MG63 (cell line): ENCODE data around the gene ZNF212. TPM values are rescaled to one million over a fixed set of nuclear protein-coding genes. Genes with fewer than 3 reads are reported as not detected.

Experiments used
- DNase-seq: peaks from one replicate; pipeline ENCODE4 v3.0.0-alpha.2; 2020
- H3K27me3 ChIP-seq: fragments of 250-450 bp; sonication (Bioruptor Pico); 2 replicates; pipeline ENCODE4 v1.5.1; 2020; ENCODE audit warnings: mild to moderate bottlenecking, moderate library complexity
- H3K36me3 ChIP-seq: fragments of 250-450 bp; sonication (Bioruptor Pico); 2 replicates; pipeline ENCODE4 v1.5.1; 2020; ENCODE audit warnings: mild to moderate bottlenecking, moderate library complexity
- H3K4me3 ChIP-seq: fragments of 250-450 bp; sonication (Bioruptor Pico); 2 replicates; pipeline ENCODE4 v1.5.1; 2020; ENCODE audit warnings: mild to moderate bottlenecking, moderate library complexity
- H3K9me3 ChIP-seq: fragments of 250-450 bp; sonication (Bioruptor Pico); 2 replicates; pipeline ENCODE4 v1.5.1; 2020; ENCODE audit warnings: mild to moderate bottlenecking, moderate library complexity
- total RNA-seq: library from RNA; depleted of rRNA; stranded (reverse); fragments of >200 nt; shearing (Covaris generic); gene quantifications from 2 replicates; pipeline ENCODE4 v1.2.3, GENCODE V29; 2014; ENCODE audit warnings: low replicate concordance; rRNA removed

The ZNF212 gene
- 4.3 and 8.0 TPM in 2 replicates for total RNA-seq

DNA sequence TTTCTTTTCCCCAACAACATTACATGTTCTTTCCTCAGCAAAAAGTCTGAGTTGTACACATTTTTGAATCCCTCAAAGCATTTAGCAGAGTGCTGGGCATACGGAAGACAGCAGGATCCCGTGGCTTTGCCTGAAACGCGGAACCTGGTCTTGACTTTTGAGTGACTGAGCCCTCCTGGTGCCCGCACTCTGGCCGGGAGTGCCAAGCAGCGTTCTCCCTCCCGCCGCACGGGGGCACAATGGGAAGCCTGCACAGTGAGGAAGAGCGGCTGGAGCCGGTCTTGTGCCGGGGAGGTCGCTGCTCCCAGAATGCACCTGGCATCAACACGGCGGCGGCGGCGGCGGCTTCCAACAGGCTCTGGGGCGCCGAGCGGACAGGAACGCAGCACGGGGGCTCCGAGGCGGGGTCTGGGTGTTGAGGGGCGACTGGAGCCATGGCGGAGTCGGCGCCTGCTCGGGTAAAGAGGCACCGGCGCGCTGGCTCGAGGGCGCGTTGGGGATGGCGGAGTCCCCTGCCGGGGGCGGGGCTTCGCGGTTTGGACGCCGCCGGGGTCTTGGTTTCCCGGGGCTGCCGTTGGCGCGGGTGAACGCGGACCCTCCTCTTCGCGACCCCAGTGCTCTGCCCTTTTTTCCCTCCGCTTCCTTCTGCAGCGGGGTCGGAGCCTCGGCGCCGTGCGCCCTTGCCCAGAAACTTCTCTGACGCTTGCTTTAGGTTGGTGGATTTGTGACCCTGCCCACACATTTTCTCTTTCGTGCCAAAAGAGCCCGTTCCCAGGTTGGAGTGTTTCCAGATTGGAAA lies at the start of gene ZNF212:
ZNF212 (plus strand) TSS at position 307 of the 799 bp plus-strand sequence; CDS start at position 435, 128 bp downstream.
- Histone ChIP-seq H3K9me3 (peaks cover 4% of the 10 kb centered on the region), H3K27me3 (no peaks in the 10 kb centered on the region), H3K4me3 (peak within 1 kb of the TSS; percentile 88), H3K36me3 (peaks cover 5% of the 10 kb centered on the region)
- DNase-seq, result peak; percentile 89

DNA sequence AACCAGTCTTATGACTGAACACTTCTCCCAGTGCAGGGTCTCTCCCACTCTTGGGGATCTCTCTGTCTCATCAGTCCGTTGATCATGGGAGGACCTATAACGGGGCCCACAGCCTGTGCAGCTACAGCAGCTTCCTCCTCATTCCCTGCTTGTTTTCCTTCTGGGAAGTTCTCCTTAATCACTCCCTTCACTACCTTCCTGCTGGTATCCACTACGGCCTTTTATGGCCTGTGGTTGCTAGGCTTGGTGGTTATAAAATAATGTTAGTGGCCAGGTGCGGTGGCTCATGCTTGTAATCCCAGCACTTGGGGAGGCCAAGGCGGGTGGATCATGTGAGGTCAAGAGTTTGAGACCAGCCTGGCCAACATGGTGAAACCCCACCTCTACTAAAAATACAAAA lies 47.6 kb upstream of the ZNF212 start:
- DNase-seq, result no peak
- H3K4me3 ChIP-seq, result no peak overlapping the region
- no peaks in the 10 kb centered on the region for H3K27me3 ChIP-seq
- no peaks in the 10 kb centered on the region for H3K9me3 ChIP-seq
- no peaks in the 10 kb centered on the region; the same call in 1 of the 2 replicates for H3K36me3 ChIP-seq

DNA sequence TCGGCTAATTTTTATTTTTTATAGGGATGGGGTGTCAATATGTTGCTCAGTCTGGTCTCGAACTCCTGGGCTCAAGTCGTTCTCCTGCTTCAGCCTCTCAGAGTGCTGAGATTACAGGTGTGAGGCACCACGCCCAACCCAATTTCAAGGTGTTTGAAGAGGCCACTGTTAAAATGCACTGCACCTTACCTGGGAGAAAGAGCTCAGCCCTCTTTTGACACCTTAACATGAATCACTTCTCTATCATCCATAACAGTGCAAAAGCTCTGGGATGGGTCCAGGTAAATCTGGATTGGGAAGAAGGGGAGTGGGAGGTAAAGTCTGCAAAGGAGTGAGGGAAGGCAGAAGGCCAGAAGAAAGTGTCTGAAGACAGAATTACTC lies 44.7 kb upstream of the ZNF212 start:
- Histone ChIP-seq H3K36me3 (peaks cover 11% of the 10 kb centered on the region), H3K4me3 (peak overlapping the region; percentile 75), H3K9me3 (no peaks in the 10 kb centered on the region), H3K27me3 (no peaks in the 10 kb centered on the region)
- no peak for DNase-seq

DNA sequence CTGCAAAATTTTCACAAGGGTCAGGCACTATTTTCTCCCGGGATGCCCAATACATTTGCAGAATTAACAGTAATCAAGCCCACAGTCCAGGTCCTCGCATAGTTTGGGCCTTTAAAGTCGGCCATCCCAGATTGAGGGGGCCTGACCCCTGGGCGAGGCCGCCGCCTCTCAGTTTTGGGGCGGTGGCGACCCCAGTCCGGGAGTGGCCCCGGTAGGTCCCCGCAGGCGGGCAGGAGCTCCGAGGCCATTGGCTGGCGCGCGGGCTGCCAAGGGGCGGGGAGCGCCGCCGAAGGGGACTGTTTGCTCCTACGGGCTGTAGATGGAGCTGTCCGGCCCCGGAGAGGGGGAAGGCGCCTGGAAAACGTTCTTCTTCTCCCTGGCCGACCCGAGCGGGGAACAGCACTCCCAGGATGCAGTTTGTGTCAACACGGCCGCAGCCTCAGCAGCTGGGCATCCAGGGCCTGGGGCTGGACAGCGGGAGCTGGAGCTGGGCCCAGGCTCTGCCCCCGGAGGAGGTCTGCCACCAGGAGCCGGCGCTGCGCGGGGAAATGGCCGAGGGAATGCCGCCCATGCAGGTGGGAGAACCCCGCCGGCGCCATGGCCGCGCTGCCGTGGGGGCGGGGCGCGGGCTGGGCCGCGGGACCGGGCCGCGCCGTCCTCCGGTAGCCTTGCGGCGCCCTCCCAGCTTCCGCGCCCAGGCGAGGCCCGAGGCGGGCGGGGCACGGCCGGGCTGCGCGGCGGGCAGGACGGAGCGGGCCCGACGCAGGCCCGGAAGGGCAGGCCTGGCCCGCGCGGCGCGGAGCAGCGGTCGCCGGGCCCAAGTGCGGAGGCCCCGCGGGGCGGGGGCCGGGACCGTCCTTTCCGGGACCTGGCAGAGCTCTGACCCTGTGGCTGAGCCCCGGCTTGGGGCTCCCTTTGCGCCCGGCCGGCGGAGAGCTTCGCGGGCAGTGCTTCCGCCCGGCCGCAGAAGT lies 44.0 kb upstream of the ZNF212 start, which contains the start of gene ZNF282:
ZNF282 (plus strand) TSS at position 367 of the 971 bp plus-strand sequence; CDS start at position 411, 44 bp downstream.
- peak; percentile 91 for DNase-seq
- Histone ChIP-seq H3K9me3 (no peaks in the 10 kb centered on the region), H3K36me3 (peaks cover 18% of the 10 kb centered on the region), H3K27me3 (no peaks in the 10 kb centered on the region), H3K4me3 (peak within 1 kb of the TSS; percentile 75)

DNA sequence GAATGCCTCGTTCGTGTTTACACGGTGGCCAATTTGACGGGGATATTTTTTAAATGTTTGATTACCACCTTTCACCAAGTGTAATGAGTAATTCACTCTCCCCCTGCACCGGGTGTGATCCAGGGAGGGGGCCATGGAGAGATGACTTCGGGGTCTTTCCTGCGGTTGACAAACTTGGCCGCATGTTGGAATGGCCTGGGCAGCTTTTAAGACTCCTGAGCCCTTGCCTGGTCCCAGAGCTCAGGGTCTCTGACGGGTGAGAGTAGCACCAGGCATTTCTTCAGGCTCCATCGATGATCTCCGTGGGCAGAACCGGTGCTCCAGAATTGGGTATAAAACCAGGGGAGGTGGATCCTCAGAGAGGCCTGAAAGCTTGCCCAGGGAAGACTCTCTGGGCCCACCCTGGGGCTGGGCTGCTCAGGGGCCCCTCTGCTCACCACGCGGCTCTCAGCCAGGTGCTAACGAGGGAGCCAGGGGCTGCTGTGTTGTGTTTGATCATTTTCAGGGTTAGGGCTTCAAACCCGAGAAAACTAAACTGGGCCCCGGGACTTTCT lies 43.2 kb upstream of the ZNF212 start:
- Histone ChIP-seq H3K27me3 (no peaks in the 10 kb centered on the region), H3K36me3 (peaks cover 25% of the 10 kb centered on the region), H3K9me3 (no peaks in the 10 kb centered on the region), H3K4me3 (peak overlapping the region; percentile 62)
- peak; percentile 2 for DNase-seq

DNA sequence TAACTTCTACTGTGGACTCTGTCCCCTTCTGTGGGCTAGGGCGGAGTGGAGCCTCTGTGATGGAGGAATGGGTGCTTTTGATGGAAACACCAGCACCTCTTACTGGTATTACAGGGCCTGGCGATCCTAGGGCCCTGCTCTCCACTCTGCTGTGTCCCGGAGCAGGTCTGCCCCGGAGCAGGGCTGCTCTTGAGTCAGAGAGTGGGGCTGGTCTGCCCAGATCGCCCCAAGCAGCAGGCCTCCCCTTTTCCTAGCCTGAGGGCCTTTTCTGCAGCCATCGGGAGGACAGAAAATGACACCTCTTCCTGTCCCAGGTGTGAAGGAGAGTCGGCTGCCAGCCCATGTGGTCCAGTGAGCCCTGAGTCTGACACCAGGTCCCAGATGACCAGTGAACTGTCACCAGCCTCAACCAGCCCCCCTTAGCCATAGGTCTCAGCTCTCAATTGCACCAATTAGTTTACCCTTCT lies 42.7 kb upstream of the ZNF212 start:
- DNase-seq, result peak; percentile 11
- peaks cover 28% of the 10 kb centered on the region for H3K36me3 ChIP-seq
- H3K9me3 ChIP-seq, result no peaks in the 10 kb centered on the region
- no peaks in the 10 kb centered on the region for H3K27me3 ChIP-seq
- H3K4me3 ChIP-seq, result peak overlapping the region; percentile 62

DNA sequence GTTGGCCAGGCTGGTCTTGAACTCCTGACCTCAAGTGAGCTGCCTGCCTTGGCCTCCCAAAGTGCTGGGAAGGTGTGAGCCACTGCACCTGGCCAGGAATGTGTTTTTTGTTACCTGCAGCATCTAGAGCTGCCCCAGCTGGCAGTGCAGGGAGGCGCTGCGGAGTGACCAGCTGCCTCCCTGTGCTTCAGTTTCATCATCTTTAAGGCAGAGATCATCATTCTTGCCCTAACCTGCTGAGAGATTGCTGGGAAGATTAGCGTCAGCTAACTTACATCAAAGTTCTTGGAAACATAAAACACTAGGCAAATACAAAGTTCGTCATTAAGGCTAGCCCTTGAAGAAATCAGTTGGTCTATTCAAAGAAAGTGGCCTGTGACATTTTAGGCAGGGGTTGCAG lies 41.8 kb upstream of the ZNF212 start:
- Histone ChIP-seq H3K36me3 (peaks cover 32% of the 10 kb centered on the region), H3K9me3 (no peaks in the 10 kb centered on the region), H3K27me3 (no peaks in the 10 kb centered on the region), H3K4me3 (no peak overlapping the region)
- DNase-seq, result no peak

DNA sequence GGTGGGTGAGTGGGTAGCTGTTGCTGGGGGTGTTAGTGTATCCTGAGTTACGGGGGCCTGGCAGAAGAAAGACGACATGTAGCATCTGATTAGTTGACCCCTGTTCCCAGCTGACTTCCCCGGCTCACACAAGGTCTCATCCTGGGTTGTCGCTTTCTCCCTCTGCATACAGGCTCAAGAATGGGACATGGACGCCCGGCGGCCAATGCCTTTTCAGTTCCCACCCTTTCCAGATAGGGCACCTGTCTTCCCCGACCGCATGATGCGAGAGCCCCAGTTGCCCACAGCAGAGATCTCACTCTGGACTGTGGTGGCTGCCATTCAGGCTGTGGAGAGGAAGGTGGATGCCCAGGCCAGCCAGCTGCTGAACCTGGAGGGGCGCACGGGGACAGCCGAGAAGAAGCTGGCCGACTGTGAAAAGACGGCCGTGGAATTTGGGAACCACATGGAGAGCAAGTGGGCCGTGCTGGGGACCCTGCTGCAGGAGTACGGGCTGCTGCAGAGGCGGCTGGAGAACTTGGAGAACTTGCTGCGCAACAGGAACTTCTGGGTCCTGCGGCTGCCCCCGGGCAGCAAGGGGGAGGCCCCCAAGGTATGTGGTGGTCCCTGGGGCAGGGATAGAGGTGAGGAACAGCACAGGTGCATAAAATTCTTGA lies 41.2 kb upstream of the ZNF212 start:
- H3K36me3 ChIP-seq, result peaks cover 36% of the 10 kb centered on the region
- DNase-seq, result no peak
- no peaks in the 10 kb centered on the region for H3K9me3 ChIP-seq
- H3K27me3 ChIP-seq, result no peaks in the 10 kb centered on the region
- no peak overlapping the region for H3K4me3 ChIP-seq

DNA sequence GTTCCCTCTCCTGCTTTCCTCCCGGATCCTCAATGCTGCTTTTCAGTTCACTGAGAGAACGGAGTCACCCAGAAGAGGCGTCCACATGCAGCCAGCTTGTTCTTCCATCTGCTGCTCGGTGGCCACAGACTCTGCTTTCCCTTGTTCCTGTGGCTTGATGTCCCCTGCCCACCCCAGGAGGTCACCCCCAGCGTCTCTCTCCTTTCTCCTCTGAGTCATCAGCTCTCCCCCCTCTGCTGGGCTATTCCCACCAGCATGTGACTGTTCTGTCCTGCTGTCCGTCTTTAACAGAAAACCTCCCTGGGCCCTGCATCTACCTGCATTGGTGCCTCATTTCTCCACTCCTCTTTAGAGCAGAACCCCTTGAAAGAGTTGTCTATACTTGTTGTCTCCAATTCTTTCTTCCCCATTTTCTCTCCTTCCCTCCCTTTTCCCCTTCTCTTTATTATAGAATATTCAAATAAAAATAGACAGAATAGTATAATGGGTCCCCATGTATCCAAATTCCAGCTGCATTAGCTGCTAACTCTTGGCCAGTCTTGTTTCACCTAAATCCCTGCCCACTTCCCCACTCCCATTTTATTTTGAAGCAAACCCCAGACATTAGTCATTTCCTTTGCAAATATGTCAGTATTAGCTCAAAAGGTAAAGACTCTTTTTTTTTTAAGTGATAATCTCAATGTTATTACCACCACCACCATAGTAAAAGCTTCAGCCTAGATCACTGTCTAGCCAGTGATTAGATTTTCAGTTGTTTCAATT lies 40.0 kb upstream of the ZNF212 start:
- Histone ChIP-seq H3K36me3 (peaks cover 42% of the 10 kb centered on the region), H3K4me3 (no peak overlapping the region), H3K27me3 (no peaks in the 10 kb centered on the region), H3K9me3 (no peaks in the 10 kb centered on the region)
- DNase-seq, result no peak

DNA sequence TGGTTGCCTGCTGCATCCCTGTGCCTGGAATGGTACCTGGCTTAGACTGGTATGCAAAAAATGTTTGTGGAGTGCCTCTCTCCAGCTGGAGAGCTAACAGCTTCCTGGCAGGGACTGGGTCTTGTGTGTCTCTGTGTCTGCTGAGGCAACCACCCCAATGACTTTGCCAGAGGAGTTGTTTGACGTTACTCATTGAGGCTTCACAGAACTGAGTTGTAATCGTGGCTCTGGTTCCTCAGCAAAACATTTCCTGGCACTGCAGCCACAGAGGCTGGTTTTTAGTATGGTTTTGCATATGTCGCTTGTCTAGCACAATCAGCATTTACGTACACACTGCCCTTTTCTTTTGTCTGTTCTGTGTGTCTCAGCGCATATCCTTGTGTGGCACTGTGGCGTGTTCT lies 36.6 kb upstream of the ZNF212 start:
- Histone ChIP-seq H3K36me3 (peaks cover 47% of the 10 kb centered on the region), H3K4me3 (no peak overlapping the region), H3K9me3 (no peaks in the 10 kb centered on the region), H3K27me3 (no peaks in the 10 kb centered on the region)
- peak; percentile 31 for DNase-seq

DNA sequence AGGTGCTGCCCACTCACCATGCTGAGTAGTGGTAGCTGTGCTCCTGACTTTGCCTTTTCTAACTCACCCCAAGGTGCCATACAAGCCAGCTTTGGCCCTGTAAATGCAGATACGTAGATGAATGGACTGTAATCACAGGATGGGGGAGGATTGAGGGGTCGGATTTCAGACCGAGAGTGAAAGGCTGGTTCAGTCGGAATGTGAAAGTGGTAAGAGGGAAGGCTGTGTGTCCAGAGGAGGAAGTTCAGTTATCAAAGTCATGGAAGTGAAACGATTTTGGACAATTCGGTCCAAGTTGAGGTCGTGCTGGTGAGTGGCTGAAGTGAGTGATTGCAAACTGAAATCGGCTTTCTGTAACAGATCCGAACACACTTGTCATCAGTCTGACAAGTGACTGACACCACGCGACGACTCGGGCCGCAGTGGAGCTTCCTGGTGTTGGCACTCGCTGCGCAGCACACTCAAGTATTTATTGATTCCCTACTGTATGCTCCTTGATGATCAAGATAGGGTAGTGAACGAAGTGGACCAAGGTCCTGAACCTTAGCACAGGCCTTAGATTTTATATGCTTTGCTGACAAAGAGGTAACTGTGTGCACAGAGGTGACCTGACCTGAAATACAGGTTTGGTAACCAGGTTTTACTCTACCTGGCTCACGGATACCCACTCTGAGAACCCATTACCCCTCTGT lies 33.6 kb upstream of the ZNF212 start:
- Histone ChIP-seq H3K4me3 (no peak overlapping the region), H3K36me3 (peaks cover 42% of the 10 kb centered on the region), H3K9me3 (no peaks in the 10 kb centered on the region), H3K27me3 (no peaks in the 10 kb centered on the region)
- no peak for DNase-seq

DNA sequence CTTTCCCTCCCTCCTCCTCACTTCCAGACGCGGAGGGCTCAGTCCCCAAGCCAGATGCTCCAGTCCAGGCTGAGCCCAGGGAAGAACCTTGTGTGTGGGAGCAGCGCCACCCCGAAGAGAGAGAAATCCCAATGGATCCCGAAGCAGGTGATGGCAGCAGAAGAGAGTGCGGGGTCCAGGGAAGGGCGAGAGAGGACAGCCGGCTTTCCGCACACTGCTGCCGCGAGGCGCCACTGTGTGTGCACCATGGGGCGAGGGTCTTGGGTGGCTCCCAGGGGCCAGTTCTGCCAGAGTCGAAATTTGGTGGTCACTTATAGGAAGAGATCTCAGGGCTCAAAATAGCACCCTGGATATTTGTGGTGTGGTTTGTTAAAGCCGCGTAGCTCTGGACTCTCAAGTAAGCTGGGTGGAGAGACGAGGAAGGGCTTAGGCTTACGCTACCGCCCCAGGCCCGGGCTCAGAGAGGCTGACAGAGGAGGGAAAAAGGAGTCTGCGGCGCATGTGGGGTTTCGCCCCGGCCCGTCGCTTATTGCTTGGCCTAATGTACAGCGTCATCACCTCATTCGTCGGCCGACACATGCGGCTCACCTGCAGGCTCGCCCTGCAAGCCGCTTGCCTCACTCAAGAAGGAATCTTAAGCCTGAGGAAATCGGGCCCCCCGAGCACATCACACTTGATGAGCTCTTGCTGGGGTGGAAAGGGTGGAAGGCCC lies 32.0 kb upstream of the ZNF212 start:
- DNase-seq, result no peak
- H3K36me3 ChIP-seq, result peaks cover 40% of the 10 kb centered on the region
- no peaks in the 10 kb centered on the region for H3K9me3 ChIP-seq
- no peak overlapping the region for H3K4me3 ChIP-seq
- no peaks in the 10 kb centered on the region for H3K27me3 ChIP-seq

DNA sequence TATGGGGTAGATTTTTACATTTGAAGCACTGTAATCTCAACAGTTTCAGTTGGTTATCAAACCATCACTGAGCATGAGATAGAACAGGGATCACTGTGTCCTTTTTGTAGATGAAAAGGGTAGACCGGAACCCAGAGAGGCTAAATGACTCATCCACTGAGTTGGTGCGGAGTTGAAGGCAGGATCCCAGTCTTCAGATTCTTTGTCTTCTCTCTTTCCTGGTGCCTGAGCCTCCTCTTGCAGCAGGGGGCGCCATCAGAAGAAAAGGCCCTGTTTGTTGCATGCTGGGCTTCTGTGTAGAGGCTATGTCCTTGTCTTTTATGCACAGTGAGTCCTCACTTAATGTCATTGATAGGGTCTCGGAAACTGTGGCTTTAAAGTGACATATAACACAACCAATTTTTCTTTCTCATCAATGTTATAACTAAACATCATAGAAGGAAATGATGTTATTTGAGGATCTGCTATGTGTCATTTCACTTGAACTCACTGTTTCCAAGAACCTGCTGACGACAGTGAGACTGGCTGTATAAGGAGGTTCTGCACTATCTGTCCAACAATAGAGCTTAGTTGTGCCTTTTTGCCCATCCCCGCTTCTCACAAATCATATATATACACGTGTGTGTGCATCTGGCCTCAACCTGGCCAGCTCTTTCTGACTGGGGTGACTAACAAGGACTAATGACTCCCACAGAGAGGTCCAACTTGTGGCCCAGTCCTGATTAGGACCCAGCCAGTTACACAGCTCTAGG lies 29.8 kb upstream of the ZNF212 start:
- H3K4me3 ChIP-seq, result no peak overlapping the region
- peaks cover 31% of the 10 kb centered on the region for H3K36me3 ChIP-seq
- no peaks in the 10 kb centered on the region for H3K9me3 ChIP-seq
- H3K27me3 ChIP-seq, result no peaks in the 10 kb centered on the region
- peak; percentile 26 for DNase-seq

DNA sequence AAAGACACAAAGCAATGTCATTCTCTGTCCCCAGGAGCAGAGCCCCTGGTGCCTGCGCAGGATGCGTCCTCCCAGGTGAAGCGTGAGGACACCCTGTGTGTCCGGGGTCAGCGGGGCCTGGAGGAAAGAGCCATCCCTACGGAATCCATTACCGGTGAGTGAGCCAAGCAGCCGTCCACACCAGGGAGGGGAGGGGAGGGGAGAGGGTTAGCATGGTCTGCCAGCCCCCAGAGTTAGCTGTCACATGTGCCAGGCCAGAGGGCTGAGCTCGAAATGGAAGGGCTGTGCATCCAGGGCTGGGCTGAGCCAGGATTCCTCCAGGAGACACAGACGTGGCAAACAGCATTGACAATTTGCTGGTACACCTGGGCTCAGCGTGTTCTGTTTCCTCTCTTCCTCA lies 28.9 kb upstream of the ZNF212 start:
- Histone ChIP-seq H3K36me3 (peaks cover 30% of the 10 kb centered on the region), H3K9me3 (no peaks in the 10 kb centered on the region), H3K4me3 (no peak overlapping the region), H3K27me3 (no peaks in the 10 kb centered on the region)
- no peak for DNase-seq
